Stimulated activated CD4-positive, alpha-beta T cell treated with anti-CD3 and anti-CD28 coated beads, TNF-alpha, amount 100 ng/mL, for 48 hours (primary cell): ENCODE results near the gene CRHR2.
"Not testable (repeated sequence)": the region's sequence is repeated elsewhere in the genome, so short reads cannot be mapped to it uniquely, and the experiment has no call there.

Experiments
- DNase-seq, 3 donors: peaks; one replicate each; pipeline ENCODE4 v3.0.0-alpha.2; 2020; ENCODE audit warnings: low read depth in 3 of 3

CRHR2 gene

DNA sequence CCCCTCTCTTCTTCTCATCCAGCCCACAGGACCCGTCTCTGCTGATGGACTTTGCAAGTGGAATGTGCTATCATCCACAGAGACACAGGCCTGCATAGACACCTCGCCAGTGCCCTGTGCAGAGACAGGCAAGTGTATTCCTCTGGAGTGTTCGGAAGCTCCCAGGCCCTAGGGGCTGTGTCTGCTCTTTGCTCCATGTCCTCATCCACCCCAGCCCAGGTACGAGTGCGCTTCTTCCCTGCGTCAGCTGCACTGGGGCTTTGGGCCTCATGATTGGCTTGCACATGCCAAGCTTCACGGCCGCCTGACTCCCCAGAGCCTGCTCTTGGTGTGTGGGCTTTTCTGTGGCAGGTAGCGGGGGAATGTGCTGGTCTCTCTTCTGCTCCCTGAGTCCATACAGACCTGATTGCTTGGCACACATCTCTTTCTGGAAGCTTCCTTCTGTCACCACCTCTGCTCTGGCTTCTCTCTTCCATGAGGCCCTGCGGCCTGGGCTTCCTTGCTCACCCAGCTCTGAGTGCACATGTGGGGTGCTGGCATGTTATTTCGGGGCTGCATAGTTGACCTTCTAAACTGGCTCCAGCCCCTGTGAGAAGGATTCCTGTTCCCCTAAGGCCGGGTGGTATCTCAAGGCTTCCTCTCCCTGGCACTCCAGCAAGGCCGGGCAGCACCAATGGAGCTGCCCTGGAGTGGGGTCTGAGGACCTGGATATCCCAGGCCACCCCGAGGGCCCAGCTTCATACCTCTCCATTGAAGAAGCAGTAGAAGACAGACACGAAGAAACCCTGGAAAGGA lies 27.8 kb downstream of the CRHR2 start:
- no peak for DNase-seq

- no peak for DNase-seq
These were observed 29.3 kb downstream of the CRHR2 start for GRCh38 chr7:30652698-30653641.

DNA sequence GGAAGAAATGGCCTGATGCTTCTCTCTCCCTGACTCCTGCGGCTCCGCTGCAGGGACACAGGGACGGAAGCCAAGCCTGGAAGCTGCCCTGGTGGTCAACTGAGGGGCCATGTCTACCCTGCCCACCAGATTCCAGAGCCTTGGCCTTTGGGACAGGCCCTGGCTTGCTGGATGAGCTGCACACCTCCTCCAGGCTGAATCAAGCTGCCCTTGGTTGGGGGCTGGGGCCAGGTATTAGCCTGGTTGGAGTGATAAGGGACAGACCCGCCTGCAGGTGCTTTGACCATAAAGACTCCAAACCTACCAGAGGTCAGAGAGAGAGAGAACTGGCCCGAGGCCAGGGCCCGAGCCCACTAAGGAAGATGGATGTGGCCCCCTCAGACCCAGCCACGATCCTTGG lies 30.1 kb downstream of the CRHR2 start:
- no peak for DNase-seq

GRCh38 chr7:30650421-30650808 lies 31.8 kb downstream of the CRHR2 start:
- no peak for DNase-seq

DNA sequence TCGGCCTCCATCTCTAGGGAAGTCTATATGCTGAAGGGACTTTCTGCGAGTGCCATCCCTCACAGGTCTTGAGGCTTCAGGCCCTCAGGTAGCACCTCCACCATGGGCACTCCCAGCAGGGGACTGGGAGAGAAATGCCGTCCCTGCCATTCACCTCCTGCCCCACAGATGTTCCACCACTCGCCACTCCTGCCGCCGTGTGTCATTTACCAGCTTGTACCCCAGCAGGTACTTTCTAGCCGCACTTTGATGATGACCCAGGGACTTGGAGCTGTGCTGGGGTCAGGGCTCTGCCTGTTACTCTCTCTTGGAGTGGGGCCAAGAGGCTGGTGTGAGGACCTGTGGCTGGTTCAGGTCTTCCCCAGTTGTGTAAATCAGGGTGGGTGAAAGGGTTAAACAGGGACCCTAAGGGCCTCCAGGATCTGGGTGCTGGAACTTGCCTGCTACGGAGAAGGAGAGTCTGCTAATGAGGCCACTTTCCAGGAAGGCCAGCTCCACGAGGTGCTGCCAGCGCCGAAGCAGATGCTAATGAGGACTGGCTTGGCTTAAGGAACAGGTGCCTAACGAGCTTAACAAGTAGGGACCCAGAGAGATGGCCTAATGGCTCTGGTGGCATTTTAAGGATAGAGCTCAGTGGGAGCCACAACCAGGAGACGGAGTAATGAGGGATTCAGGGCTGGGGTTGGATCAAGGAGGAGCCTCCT lies 32.4 kb downstream of the CRHR2 start:
- DNase-seq = no peak

DNA sequence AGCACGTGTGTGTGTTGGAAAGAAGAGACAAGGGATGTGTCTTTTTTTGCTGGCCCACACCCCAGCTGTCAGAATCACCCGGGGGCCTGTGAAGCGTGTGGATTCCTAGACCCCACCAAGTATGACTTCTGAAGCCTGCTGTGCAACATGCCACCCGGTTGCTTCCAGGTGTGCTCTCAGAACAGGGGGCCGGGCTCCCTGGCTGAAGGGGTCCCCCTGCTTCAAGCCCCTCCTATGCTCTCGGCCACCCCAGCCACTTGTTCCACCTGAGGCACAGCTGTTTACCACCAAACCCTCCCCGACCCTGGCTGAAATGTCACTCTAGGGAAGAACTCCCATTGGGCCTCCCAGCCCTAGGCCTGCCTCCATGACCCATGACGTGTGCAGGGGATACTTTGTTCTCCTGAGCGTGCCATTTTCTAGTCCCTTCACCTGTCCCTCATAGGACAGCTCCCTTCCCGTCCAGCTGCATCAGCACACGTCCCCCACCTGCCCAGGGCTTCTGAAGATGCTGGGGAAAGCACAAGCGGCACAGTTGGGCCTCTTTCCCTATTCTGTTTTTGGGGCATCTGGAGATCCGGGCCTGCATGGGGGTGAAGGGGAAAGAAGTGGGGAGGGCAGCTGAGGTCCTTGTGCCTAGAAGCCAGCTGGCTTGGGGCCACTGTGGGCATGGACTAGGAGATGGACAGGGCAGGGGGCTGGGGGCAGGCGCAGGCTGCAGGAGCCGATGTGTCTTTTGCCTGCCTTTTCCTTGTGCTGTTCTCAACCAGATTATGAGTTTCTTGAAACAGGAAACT lies 33.3 kb downstream of the CRHR2 start:
- DNase-seq = no peak

DNA sequence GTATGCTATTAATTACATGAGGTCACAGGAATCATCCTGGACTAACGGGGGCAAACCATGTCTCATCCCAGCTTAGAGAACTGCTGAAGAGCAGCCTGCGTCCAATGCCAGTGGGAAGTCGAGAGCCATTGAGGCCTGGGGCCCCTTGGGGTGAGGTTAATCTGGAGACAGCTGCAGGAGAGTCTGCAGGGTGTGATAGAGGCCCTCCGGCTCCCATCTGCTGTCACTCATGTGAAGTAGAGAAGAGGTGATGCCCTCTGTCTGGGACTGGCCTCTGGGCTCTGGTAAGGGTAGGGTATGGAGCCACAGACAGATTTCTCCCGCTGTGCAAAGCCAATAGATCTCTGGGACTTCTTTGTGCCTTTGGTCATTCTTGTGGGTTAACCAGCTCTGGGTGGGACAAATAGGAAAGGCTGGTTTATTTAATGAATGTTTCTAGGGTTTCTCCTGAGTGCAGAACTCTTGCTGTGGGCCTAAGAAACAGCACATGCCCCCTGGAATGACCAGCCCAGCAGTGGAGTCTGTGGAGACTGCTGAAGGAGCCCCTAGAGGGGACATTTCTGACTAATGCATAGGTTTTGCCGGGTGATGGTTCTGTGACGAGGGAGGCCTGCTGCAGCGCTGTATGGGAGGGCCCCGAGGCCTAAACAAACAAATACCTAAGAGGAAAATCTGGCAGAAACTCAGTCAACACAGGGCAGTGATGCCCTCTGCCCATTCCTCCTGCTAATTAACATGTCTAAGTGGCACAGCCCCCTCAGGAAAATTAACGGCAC lies 34.5 kb downstream of the CRHR2 start:
- DNase-seq = no peak

DNA sequence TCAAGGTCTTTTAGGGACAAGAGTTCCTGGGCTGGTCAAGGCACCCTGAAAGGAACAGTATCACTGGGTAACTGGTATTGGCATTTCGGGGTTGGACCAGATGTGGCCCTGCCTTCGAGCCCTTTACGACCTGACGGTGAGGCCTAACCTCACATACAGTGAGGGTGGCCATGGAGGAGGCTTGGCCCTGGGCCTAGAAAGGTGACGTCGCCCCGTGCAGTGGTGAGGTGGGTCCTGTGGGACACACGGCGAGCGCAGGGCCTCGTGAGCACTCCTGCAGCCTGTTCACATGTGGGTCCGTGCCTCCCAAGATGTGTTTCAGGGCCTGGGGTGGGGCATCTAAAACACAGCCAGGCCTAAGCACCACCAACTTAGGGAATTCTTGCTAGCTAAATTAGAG lies 36.1 kb downstream of the CRHR2 start:
- DNase-seq = no peak

DNA sequence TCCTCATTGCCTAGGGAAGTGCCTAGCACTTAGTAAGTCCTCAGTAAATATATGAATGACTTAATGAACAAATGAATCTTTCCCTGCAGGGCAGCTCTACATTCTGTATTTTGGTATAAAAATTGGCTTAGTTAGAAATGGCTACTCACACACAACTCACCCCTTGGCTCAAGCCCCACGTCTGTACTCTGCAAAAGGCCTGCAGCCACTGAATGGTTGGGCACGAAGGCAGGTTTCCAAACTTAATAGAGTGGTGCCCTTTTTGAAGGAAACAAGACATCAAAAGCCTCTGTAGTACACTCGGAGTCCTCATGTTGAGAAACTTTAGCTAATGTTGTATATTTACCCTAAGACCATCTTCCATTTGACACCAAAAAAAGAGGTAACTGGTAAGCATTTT lies 36.6 kb downstream of the CRHR2 start:
- no peak for DNase-seq

- DNase-seq = no peak
These were observed 37.8 kb downstream of the CRHR2 start for GRCh38 chr7:30644286-30644955.

- DNase-seq = no peak
These were observed 39.5 kb downstream of the CRHR2 start for GRCh38 chr7:30642789-30643188.

- not testable (repeated sequence) for DNase-seq
These were observed 39.9 kb downstream of the CRHR2 start for GRCh38 chr7:30642322-30642721.

DNA sequence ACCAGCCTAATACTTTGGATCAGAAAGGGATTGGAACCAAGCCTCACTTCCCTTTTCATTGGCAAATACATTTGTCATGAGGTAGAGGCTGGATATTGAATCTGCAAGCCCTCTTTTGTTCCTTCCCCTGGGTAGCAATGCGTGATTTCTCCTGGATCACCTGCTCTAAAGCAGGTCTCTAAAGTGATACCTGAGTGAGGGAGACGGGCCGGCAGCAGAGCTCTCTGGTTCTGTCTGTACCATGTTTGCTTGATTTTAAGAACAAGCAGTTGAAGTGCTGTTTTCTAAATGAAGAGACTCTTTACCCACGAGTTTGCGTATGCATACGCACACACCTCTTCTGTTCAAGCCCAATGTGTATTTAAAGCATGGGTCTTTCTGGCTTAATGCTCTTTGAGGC lies 46.5 kb downstream of the CRHR2 start:
- DNase-seq = no peak

DNA sequence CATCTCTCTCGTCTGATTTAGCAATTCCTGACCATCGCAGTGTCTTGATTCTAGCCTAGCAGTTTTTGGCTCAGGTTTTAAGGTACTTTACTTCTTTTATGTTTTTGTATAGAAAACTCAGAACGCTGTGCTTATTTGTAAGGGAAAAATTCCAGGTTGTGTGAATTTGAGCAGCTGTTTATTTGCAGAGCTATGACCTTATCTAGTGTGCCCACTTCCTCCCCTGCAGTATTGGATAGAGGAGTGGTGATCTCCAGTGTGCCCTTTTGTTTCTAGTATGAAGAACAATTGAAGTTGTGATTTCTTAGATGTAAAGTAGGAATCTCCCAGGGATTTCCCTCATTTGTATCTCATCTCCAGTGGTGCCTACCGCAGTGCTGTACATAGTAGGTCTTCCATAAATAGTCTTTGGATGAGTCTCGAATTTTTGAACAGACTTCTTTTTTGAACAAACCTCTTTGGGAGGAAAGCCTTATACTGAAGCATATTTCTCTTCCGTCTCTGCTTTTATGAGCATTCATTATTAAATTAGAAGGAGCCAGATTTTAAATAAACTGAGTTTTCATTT lies 47.5 kb downstream of the CRHR2 start:
- no peak for DNase-seq

DNA sequence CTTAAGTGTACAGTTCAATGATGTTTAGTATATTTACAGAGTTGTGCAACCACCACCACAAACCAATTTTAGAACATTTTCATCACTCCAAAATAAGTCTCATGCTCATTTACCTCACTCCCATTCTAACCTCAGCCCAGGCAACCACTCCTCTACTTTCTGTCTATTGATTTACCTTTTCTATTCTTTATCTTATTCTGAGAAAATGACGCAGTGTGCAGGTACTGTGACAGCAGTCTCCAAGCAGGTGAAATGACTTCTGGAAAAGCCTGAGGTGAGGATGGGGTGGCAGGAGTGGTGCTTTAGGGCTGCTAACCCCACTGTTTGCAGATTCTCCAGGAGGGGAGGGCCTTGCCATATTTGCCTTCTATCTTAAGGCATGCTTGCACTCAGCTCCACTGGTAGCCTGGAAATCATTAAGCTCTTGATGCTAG lies 48.0 kb downstream of the CRHR2 start:
- DNase-seq = no peak

- no peak for DNase-seq
These were observed 49.0 kb downstream of the CRHR2 start for GRCh38 chr7:30633223-30633622.

GRCh38 chr7:30630986-30631385 lies 51.3 kb downstream of the CRHR2 start:
- no peak for DNase-seq

DNA sequence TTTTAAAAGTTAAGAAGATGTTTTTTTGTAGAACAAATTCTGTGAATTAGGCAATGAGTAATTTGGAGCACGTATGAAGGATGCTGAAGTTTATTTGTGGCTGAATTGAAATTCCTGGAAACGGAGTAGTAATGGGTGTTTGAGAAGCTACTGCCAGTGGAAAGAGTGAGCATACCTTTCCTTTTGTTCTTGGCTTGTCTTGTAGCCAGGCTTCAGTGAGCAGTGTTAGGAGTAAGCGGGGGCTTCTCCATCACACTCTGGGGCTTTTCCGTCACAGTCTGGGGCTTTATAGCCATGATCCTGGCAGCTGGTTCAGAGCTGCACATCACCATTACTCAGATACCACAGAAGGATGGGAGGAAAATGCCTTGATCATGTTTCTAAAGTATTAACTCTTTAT lies 55.2 kb downstream of the CRHR2 start:
- no peak for DNase-seq

GRCh38 chr7:30625283-30625682 lies 57.0 kb downstream of the CRHR2 start:
- no peak for DNase-seq

- no peak for DNase-seq
These were observed 63.3 kb downstream of the CRHR2 start for GRCh38 chr7:30618961-30619360.
